GM21737 (cell line): ENCODE data around the gene GRM5.
"Not testable (repeated sequence)": the region's sequence is repeated elsewhere in the genome, so short reads cannot be mapped to it uniquely, and the experiment has no call there.

Source experiments
- ATAC-seq: cut with Tn5 transposase; IDR thresholded peaks from one replicate; pipeline ENCODE4 v1.9.1; 2021; ENCODE audit warnings: mild to moderate bottlenecking, moderate library complexity; ENCODE audit not compliant: unreplicated experiment

GRM5 gene

GRCh38 chr11:88511006-88511405, 554.8 kb downstream of the GRM5 start:
- ATAC-seq = no peak

GRCh38 chr11:88508759-88509581, 556.8 kb downstream of the GRM5 start:
- no peak for ATAC-seq

- ATAC-seq = no peak
Measured at GRCh38 chr11:88508418-88508758, 557.4 kb downstream of the GRM5 start.

GRCh38 chr11:88507771-88508417, 557.9 kb downstream of the GRM5 start:
- no peak for ATAC-seq

GRCh38 chr11:88501541-88501940, 564.2 kb downstream of the GRM5 start:
- ATAC-seq = no peak

DNA sequence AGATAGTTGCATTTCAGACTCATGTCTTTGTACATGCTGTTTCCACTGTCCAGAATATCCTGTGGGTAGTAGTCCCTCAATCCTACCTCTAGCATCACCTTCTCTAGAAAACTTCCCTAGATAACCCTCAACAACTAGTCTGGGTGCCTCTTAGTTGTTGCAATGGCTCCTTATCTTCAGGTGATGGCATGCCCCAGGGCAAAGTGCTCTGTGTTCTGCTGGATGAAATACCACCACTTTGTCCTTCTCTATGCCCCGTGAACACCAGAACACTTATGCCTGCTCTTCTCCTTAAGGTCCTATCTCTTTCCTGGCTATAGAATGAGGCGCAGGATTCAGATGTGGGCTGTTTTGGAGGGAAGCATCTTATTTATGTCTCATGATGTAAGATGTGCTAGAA, 569.9 kb downstream of the GRM5 start:
- ATAC-seq = no peak

DNA sequence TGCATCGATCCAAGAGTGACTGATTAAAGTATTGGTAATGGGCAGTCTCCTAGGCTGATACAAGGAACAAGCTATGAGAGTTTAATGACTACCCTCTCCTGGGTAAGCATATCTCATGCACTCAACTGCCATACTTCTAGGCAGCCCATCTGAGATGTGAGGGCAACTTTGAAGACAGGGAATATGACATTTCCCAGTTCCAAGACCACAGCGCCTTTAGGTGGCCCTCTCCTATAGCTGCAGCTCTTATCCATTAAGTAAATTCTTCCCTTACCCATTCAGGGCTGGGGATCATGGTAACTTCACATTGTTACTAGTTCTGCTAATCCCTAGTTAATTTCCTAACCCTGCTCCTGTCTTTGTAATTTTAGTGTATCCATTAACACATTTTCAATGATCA, 570.9 kb downstream of the GRM5 start:
- no peak for ATAC-seq

GRCh38 chr11:88491674-88492073, 574.1 kb downstream of the GRM5 start:
- ATAC-seq = no peak

DNA sequence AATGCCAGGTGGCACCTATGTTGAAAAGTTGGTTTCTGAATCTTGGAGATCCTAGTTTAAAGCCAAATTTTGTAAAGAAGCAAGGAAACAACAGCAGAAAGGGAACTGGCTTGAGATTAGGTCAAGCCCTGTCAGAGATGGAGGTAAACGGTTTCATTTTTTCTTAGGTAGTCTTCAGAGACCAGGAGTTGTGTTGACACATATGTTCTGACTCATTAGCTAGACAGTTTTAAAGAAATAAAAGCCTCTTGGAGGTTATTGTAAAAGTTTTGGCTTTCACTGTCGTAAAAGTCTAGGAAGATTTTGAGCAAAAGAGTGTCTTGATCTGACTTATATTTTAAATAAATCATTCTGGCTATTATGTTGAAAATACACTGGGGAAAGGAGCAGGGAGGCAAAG, 576.8 kb downstream of the GRM5 start:
- ATAC-seq = no peak

- no peak for ATAC-seq
Measured at GRCh38 chr11:88487646-88488045, 578.1 kb downstream of the GRM5 start.

- no peak for ATAC-seq
Measured at GRCh38 chr11:88484873-88485621, 580.7 kb downstream of the GRM5 start.

- no peak for ATAC-seq
Measured at GRCh38 chr11:88482871-88483301, 582.9 kb downstream of the GRM5 start.

DNA sequence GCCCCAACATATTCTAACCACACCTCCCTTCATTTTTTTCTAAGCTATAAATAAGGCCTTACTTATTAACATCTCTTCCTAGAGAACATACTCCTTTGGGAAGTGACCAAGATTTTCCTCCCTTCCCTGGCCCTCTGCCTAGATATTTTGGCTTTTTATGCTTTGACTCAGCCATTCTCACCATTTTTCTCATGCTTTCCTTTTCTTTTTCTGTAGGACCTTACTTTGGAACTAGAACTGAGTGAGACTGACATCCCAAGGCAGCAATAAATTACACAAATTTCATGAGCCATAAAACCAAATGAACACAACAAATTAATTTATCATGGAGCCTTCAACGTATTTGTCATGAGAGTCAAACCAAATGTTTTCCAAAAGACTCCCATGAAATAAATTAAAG, 585.6 kb downstream of the GRM5 start:
- no peak for ATAC-seq

DNA sequence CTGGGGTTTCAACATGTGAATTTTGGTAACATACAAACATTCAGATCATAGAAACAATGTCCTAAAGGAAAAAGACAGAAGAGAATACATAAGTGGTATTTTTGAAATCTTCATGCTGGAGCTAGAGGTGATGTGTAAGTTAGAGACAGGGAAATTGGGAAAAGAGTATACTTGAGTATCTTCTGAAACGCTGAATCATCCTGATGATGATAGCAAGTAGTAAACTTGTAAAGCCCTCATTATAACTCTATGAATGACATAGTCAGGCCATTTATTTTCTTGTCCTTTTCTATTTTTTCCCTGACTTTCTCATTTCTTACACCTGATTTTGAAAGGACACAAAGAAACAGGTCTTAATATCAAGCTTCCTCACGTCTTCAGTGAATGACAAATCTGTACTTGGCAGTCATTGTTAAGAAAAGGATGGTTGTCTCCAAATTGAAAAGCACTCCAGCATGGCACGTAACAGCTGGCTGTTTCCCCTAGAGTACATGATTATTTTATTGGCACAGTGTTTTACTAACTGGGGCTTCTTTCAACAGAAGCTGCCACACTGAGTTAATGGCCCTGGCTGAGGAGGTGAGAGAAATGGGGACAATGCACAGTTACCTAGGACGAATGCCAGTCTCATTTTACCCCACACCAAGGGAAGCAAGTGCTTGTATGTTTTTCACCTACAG, 587.5 kb downstream of the GRM5 start:
- ATAC-seq = no peak

- no peak for ATAC-seq
Measured at GRCh38 chr11:88475991-88476418, 589.8 kb downstream of the GRM5 start.

- ATAC-seq = no peak
Measured at GRCh38 chr11:88474655-88475054, 591.1 kb downstream of the GRM5 start.

DNA sequence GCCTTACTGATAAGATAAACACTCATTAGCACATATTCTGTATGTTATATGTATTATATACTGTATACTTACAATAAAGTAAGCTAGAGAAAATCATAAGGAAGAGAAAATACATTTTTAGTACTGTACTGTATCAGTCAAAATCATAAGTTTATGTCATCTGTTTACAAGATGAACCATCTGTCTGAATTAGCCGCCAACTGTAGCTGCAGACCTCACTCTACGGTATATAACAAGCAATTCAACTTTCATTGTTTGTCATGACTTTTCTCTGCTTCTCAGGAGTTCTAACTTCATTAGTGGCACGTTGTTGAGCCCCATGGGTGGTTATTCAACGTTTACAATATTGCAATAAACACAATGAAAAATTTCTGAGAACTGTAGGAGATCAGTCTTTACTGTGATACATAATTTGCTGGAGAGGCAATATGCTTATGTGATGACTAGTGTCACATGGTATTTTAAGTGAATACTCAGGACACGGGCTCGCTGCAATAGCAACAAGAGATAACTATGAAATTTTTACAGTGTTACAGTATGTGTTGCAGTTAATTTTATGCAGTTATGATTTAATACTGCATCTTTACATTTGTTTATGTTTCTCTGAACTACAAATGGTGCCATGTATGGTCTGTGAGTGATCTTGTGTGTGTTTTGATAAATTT, 596.1 kb downstream of the GRM5 start:
- no peak for ATAC-seq

GRCh38 chr11:88464528-88464927, 601.3 kb downstream of the GRM5 start:
- ATAC-seq = no peak

DNA sequence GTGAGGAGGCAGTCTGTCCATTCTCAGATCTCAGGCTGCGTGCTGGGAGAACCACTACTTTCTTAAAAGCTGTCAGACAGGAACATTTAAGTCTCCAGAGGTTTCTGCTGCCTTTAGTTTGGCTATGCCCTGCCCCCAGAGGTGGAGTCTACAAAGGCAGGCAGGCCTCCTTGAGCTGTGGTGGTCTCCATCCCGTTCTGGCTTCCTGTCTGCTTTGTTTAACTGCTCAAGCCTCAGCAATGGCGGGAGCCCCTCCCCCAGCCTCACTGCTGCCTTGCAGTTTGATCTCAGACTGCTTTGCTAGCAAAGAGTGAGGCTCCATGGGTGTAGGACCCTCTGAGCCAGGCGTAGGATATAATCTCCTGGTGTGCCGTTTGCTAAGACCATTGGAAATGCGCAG, 602.5 kb downstream of the GRM5 start:
- ATAC-seq = not testable (repeated sequence)

GRCh38 chr11:88458047-88458446, 607.7 kb downstream of the GRM5 start:
- ATAC-seq = not testable (repeated sequence)

DNA sequence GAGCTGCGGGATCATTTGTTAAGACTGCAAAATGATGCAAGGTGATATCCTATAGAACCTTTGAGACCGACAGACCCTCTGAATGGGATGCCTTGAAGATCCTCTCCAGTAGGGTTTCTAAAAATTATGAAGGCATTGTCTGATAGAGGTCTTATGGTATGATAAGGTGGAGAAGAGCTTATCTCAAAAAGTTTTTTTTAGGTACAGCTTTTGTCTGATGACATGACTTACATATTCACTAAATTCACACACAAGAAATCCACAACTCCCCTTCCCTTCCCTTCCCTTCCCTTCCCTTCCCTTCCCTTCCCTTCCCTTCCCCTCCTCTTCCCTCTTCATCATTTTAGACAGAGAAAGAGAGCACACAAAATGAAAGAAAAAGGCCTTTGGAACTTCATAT, 609.8 kb downstream of the GRM5 start:
- ATAC-seq = no peak
